ENCODE results near the gene GNAT3.

GNAT3 gene

DNA sequence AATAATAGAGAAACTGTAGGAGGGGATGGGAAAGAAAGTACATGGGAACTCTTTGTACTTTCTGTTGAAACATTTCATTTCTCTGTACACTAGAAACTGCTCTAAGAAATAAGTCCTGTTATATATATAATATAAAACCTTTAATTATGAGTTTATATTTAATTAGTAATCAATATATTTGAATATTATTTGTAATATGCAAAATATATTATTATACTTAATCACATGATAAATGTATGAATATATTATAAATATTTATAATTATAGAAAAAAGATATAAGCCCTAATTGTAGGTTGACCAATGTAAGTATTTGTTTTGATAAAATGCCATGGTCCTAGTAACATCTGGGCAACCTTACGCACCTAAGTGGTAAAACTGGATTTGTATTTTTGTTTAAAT, 51.0 kb downstream of the GNAT3 start:
- Histone ChIP-seq H3K9me3 (ENCODE audit: insufficient read depth, low read depth, low read length) (no peaks in the 10 kb centered on the region), H3K9me2 (replicated peaks; ENCODE audit: low read depth, low read length) (no peaks in the 10 kb centered on the region), H3K4me2 (ENCODE audit: low read depth, low read length, poor library complexity, severe bottlenecking) (no peak overlapping the region), H3K4me1 (ENCODE audit: insufficient read depth, low read length, poor library complexity, severe bottlenecking) (no peaks in the 10 kb centered on the region), H3K4me3 (ENCODE audit: low read length, poor library complexity, severe bottlenecking) (no peak overlapping the region), H4K20me1 (ENCODE audit: insufficient read depth, low read length, poor library complexity, severe bottlenecking) (no peaks in the 10 kb centered on the region), H3K9ac (ENCODE audit: low read depth, low read length, poor library complexity, severe bottlenecking) (no peak overlapping the region), H3F3A (ENCODE audit: low read depth) (no peaks in the 10 kb centered on the region), H3K27me3 (ENCODE audit: insufficient read depth, low read length, poor library complexity, severe bottlenecking) (no peaks in the 10 kb centered on the region), H2AFZ (ENCODE audit: low read length) (no peak overlapping the region), H3K79me2 (ENCODE audit: insufficient read depth, low read length) (no peaks in the 10 kb centered on the region), H3K36me3 (ENCODE audit: insufficient read depth, low read length) (no peaks in the 10 kb centered on the region)
- no peak for TF ChIP-seq EZH2phosphoT487 (IDR thresholded peaks at IDR 0.05; ENCODE audit: borderline replicate concordance)

GRCh38 chr7:80459776-80460510, 51.9 kb downstream of the GNAT3 start:
- H3K9me2 ChIP-seq (replicated peaks; ENCODE audit: low read depth, low read length), result no peaks in the 10 kb centered on the region
- H3K9me3 ChIP-seq (ENCODE audit: insufficient read depth, low read depth, low read length), result no peaks in the 10 kb centered on the region
- no peaks in the 10 kb centered on the region for H4K20me1 ChIP-seq (ENCODE audit: insufficient read depth, low read length, poor library complexity, severe bottlenecking)
- H3K36me3 ChIP-seq (ENCODE audit: insufficient read depth, low read length), result no peaks in the 10 kb centered on the region
- H2AFZ ChIP-seq (ENCODE audit: low read length), result no peak overlapping the region
- no peak overlapping the region for H3K9ac ChIP-seq (ENCODE audit: low read depth, low read length, poor library complexity, severe bottlenecking)
- H3K4me2 ChIP-seq (ENCODE audit: low read depth, low read length, poor library complexity, severe bottlenecking), result no peak overlapping the region
- H3K4me1 ChIP-seq (ENCODE audit: insufficient read depth, low read length, poor library complexity, severe bottlenecking), result no peaks in the 10 kb centered on the region
- TF ChIP-seq EZH2phosphoT487 (IDR thresholded peaks at IDR 0.05; ENCODE audit: borderline replicate concordance), result no peak
- H3K4me3 ChIP-seq (ENCODE audit: low read length, poor library complexity, severe bottlenecking), result no peak overlapping the region
- no peaks in the 10 kb centered on the region for H3K79me2 ChIP-seq (ENCODE audit: insufficient read depth, low read length)
- H3F3A ChIP-seq (ENCODE audit: low read depth), result no peaks in the 10 kb centered on the region
- H3K27me3 ChIP-seq (ENCODE audit: insufficient read depth, low read length, poor library complexity, severe bottlenecking), result no peaks in the 10 kb centered on the region

- H3K9ac ChIP-seq (ENCODE audit: low read depth, low read length, poor library complexity, severe bottlenecking), result no peak overlapping the region
- H3K4me3 ChIP-seq (ENCODE audit: low read length, poor library complexity, severe bottlenecking), result no peak overlapping the region
- peak overlapping the region; percentile 29; the same call in 1 of the 2 replicates for H2AFZ ChIP-seq (ENCODE audit: low read length)
- no peaks in the 10 kb centered on the region for H3F3A ChIP-seq (ENCODE audit: low read depth)
- TF ChIP-seq EZH2phosphoT487 (IDR thresholded peaks at IDR 0.05; ENCODE audit: borderline replicate concordance), result no peak
- TF ChIP-seq CTCF (conservative IDR thresholded peaks at IDR 0.05; ENCODE audit: low read length), result no peak
- no peaks in the 10 kb centered on the region for H3K27me3 ChIP-seq (ENCODE audit: insufficient read depth, low read length, poor library complexity, severe bottlenecking)
- H3K9me3 ChIP-seq (ENCODE audit: insufficient read depth, low read depth, low read length), result no peaks in the 10 kb centered on the region
- H3K4me2 ChIP-seq (ENCODE audit: low read depth, low read length, poor library complexity, severe bottlenecking), result no peak overlapping the region
- H3K36me3 ChIP-seq (ENCODE audit: insufficient read depth, low read length), result no peaks in the 10 kb centered on the region
- H3K79me2 ChIP-seq (ENCODE audit: insufficient read depth, low read length), result no peaks in the 10 kb centered on the region
- H3K4me1 ChIP-seq (ENCODE audit: insufficient read depth, low read length, poor library complexity, severe bottlenecking), result no peaks in the 10 kb centered on the region
- no peaks in the 10 kb centered on the region for H3K9me2 ChIP-seq (replicated peaks; ENCODE audit: low read depth, low read length)
- H4K20me1 ChIP-seq (ENCODE audit: insufficient read depth, low read length, poor library complexity, severe bottlenecking), result no peaks in the 10 kb centered on the region
Measured at GRCh38 chr7:80458822-80459725, 52.8 kb downstream of the GNAT3 start.

GRCh38 chr7:80453699-80454340, 58.0 kb downstream of the GNAT3 start:
- Histone ChIP-seq H2AFZ (ENCODE audit: low read length) (no peak overlapping the region), H4K20me1 (ENCODE audit: insufficient read depth, low read length, poor library complexity, severe bottlenecking) (no peaks in the 10 kb centered on the region), H3K27me3 (ENCODE audit: insufficient read depth, low read length, poor library complexity, severe bottlenecking) (no peaks in the 10 kb centered on the region), H3K4me1 (ENCODE audit: insufficient read depth, low read length, poor library complexity, severe bottlenecking) (peaks cover 9% of the 10 kb centered on the region), H3K4me2 (ENCODE audit: low read depth, low read length, poor library complexity, severe bottlenecking) (no peak overlapping the region), H3K9me3 (ENCODE audit: insufficient read depth, low read depth, low read length) (no peaks in the 10 kb centered on the region), H3K9me2 (replicated peaks; ENCODE audit: low read depth, low read length) (no peaks in the 10 kb centered on the region), H3K4me3 (ENCODE audit: low read length, poor library complexity, severe bottlenecking) (no peak overlapping the region), H3K36me3 (ENCODE audit: insufficient read depth, low read length) (no peaks in the 10 kb centered on the region), H3K79me2 (ENCODE audit: insufficient read depth, low read length) (no peaks in the 10 kb centered on the region), H3K9ac (ENCODE audit: low read depth, low read length, poor library complexity, severe bottlenecking) (no peak overlapping the region), H3F3A (ENCODE audit: low read depth) (no peaks in the 10 kb centered on the region)
- TF ChIP-seq EZH2phosphoT487 (IDR thresholded peaks at IDR 0.05; ENCODE audit: borderline replicate concordance) (no peak), CTCF (conservative IDR thresholded peaks at IDR 0.05; ENCODE audit: low read length) (peak; percentile 73)
